Measurements from ENCODE around the gene OSBPL3.
A peak's percentile ranks its signal among the peaks of the same experiment; 100 is the strongest.
"Not testable (repeated sequence)": the region's sequence is repeated elsewhere in the genome, so short reads cannot be mapped to it uniquely, and the experiment has no call there.

OSBPL3 gene

GRCh38 chr7:24824400-24824799 is 155.6 kb downstream of the OSBPL3 start:
- DNase-seq: no peak

- no peak for DNase-seq
Measured at GRCh38 chr7:24821754-24822054, 158.3 kb downstream of the OSBPL3 start.

- DNase-seq: peak; percentile 70 to 75
Measured at GRCh38 chr7:24821045-24821753, 158.8 kb downstream of the OSBPL3 start.

- no peak for DNase-seq
Measured at GRCh38 chr7:24820730-24821044, 159.3 kb downstream of the OSBPL3 start.

GRCh38 chr7:24819916-24820689 is 159.9 kb downstream of the OSBPL3 start:
- peak; percentile 74 to 78 for DNase-seq

- no peak for DNase-seq
Measured at GRCh38 chr7:24817339-24817738, 162.6 kb downstream of the OSBPL3 start.

- no peak for DNase-seq
Measured at GRCh38 chr7:24816868-24817267, 163.1 kb downstream of the OSBPL3 start.

GRCh38 chr7:24812305-24812945 is 167.6 kb downstream of the OSBPL3 start:
- DNase-seq: peak; percentile 32 to 33

- no peak for DNase-seq
Measured at GRCh38 chr7:24808518-24808917, 171.5 kb downstream of the OSBPL3 start.

GRCh38 chr7:24802300-24802699 is 177.7 kb downstream of the OSBPL3 start:
- no peak for DNase-seq

GRCh38 chr7:24801883-24802282 is 178.1 kb downstream of the OSBPL3 start:
- no peak for DNase-seq

GRCh38 chr7:24800667-24801066 is 179.3 kb downstream of the OSBPL3 start:
- DNase-seq: no peak

- DNase-seq: no peak
Measured at GRCh38 chr7:24800073-24800472, 179.9 kb downstream of the OSBPL3 start.

- DNase-seq: no peak
Measured at GRCh38 chr7:24799506-24799905, 180.5 kb downstream of the OSBPL3 start.

- DNase-seq: no peak
Measured at GRCh38 chr7:24798261-24798660, 181.7 kb downstream of the OSBPL3 start.

- no peak for DNase-seq
Measured at GRCh38 chr7:24797270-24797669, 182.7 kb downstream of the OSBPL3 start.

GRCh38 chr7:24795407-24795767 is 184.6 kb downstream of the OSBPL3 start:
- no peak for DNase-seq

- DNase-seq: not testable (repeated sequence)
Measured at GRCh38 chr7:24794751-24795406, 185.1 kb downstream of the OSBPL3 start.

GRCh38 chr7:24793982-24794648 is 185.9 kb downstream of the OSBPL3 start:
- DNase-seq: no peak

GRCh38 chr7:24788961-24789576 is 190.9 kb downstream of the OSBPL3 start:
- DNase-seq: no peak

- no peak for DNase-seq
Measured at GRCh38 chr7:24788075-24788474, 191.9 kb downstream of the OSBPL3 start.

GRCh38 chr7:24786941-24787340 is 193.0 kb downstream of the OSBPL3 start:
- no peak for DNase-seq

GRCh38 chr7:24786306-24786705 is 193.7 kb downstream of the OSBPL3 start:
- no peak for DNase-seq

Data from activated CD4-positive, alpha-beta T cell treated with anti-CD3 and anti-CD28 coated beads for 4 hours (primary cell).